ENCODE results near the gene CYP3A5. TPM values are rescaled to one million over a fixed set of nuclear protein-coding genes. Genes with fewer than 3 reads are reported as not detected.

The CYP3A5 gene
- total RNA-seq, 1 experiment from 2014 or later = 2.0 TPM

DNA sequence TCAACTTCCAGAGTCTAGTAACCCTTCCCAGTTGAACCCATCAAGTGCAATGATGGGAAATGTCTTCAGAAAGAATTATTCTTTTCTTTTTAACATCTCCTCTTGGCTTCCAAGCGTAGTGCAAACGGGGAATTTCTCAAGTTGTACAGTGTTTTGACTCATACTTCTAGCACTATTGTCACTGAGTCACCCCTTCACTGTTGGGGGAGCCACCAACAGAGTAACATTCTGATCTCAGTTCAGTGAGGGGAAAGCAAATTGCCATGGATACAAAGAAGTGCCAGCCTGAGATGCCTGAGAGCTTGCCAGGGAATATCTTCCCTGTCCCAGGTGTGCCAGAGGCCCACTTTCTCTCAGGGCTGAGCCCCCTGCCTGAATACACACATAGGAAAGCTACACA is 31.0 kb downstream of the CYP3A5 start:
- Histone ChIP-seq H3K9me3 (ENCODE audit: insufficient read depth, low read depth) (no peaks in the 10 kb centered on the region), H3K27me3 (ENCODE audit: insufficient read depth, low read depth) (no peaks in the 10 kb centered on the region), H3K27ac (no peak overlapping the region), H3K4me2 (no peak overlapping the region), H3K4me1 (replicated peaks; ENCODE audit: insufficient read depth) (no peaks in the 10 kb centered on the region), H3F3A (ENCODE audit: insufficient read depth, low read depth) (no peaks in the 10 kb centered on the region), H3K4me3 (no peak overlapping the region), H2AFZ (no peak overlapping the region), H3K36me3 (ENCODE audit: low read depth) (no peaks in the 10 kb centered on the region), H4K20me1 (ENCODE audit: insufficient read depth) (no peaks in the 10 kb centered on the region), H3K79me2 (ENCODE audit: low read depth) (no peaks in the 10 kb centered on the region), H3K9me2 (ENCODE audit: insufficient read depth) (no peaks in the 10 kb centered on the region)
- intact Hi-C loops (cut with micrococcal nuclease; ENCODE audit: unreplicated experiment) = no loop called here
- no TSS peak for BruUV-seq (replicated peaks)
- DNase-seq = no peak
- TF ChIP-seq EZH2 (IDR thresholded peaks at IDR 0.05; ENCODE audit: low read depth) = no peak
- TF ChIP-seq, protein P1, sequence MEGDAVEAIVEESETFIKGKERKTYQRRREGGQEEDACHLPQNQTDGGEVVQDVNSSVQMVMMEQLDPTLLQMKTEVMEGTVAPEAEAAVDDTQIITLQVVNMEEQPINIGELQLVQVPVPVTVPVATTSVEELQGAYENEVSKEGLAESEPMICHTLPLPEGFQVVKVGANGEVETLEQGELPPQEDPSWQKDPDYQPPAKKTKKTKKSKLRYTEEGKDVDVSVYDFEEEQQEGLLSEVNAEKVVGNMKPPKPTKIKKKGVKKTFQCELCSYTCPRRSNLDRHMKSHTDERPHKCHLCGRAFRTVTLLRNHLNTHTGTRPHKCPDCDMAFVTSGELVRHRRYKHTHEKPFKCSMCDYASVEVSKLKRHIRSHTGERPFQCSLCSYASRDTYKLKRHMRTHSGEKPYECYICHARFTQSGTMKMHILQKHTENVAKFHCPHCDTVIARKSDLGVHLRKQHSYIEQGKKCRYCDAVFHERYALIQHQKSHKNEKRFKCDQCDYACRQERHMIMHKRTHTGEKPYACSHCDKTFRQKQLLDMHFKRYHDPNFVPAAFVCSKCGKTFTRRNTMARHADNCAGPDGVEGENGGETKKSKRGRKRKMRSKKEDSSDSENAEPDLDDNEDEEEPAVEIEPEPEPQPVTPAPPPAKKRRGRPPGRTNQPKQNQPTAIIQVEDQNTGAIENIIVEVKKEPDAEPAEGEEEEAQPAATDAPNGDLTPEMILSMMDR (conservative IDR thresholded peaks at IDR 0.05) = no peak
- ChIA-PET POLR2A (ENCODE audit: unreplicated experiment) (no interaction called here), CTCF (no interaction called here)

DNA sequence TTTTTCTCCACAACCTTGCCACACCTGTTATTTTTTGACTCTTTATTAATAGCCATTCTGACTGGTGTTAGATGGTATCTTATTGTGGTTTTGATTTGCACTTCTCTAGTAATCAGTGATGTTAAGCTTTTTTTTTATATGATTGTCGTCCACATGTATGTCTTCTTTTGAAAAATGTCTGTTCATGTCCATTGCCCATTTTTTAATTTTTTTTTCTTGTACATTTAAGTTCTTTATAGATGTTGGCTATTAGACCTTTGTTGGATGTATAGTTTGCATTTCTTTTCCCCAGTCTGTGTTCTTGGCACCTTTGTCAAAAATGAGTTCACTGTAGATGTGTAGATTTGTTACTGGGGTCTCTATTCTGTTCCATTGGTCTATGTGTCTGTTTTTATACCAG is 34.2 kb downstream of the CYP3A5 start:
- no TSS peak for BruUV-seq (replicated peaks)
- no peak overlapping the region for H3K27ac ChIP-seq
- H3K79me2 ChIP-seq (ENCODE audit: low read depth) = no peaks in the 10 kb centered on the region
- CTCF ChIA-PET = no interaction called here
- POLR2A ChIA-PET (ENCODE audit: unreplicated experiment) = no interaction called here
- H3F3A ChIP-seq (ENCODE audit: insufficient read depth, low read depth) = no peaks in the 10 kb centered on the region
- H3K9me2 ChIP-seq (ENCODE audit: insufficient read depth) = no peaks in the 10 kb centered on the region
- H3K4me1 ChIP-seq (replicated peaks; ENCODE audit: insufficient read depth) = no peaks in the 10 kb centered on the region
- intact Hi-C loops (cut with micrococcal nuclease; ENCODE audit: unreplicated experiment) = no loop called here
- H3K36me3 ChIP-seq (ENCODE audit: low read depth) = no peaks in the 10 kb centered on the region
- no peak for DNase-seq
- no peaks in the 10 kb centered on the region for H3K27me3 ChIP-seq (ENCODE audit: insufficient read depth, low read depth)
- H4K20me1 ChIP-seq (ENCODE audit: insufficient read depth) = no peaks in the 10 kb centered on the region
- no peak overlapping the region for H3K4me2 ChIP-seq
- no peak overlapping the region for H3K4me3 ChIP-seq
- H3K9me3 ChIP-seq (ENCODE audit: insufficient read depth, low read depth) = no peaks in the 10 kb centered on the region
- H2AFZ ChIP-seq = no peak overlapping the region
- no peak for TF ChIP-seq EZH2 (IDR thresholded peaks at IDR 0.05; ENCODE audit: low read depth)
- TF ChIP-seq, protein P1 (conservative IDR thresholded peaks at IDR 0.05) = no peak

DNA sequence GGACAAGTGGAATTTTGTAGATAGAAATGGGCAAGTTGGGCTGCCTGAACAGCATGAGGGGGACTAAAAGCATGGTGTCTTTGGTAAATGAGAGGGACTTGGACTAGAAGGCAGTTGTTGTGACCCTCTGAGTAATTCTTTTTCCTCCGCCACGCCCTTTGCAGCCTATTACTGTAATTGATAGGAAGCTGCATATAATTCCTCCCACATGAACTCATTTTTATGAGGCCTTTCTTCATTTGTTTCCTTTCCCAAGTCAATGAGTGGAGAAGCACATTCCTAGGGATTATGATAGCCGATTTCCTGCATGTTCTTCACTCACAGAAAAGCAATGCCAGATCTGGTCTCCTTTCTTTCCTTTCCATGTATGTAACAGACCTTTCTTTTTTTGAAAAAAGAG is 35.4 kb downstream of the CYP3A5 start:
- Histone ChIP-seq H3K36me3 (ENCODE audit: low read depth) (no peaks in the 10 kb centered on the region), H3K27ac (no peak overlapping the region), H3K27me3 (ENCODE audit: insufficient read depth, low read depth) (no peaks in the 10 kb centered on the region), H3K79me2 (ENCODE audit: low read depth) (no peaks in the 10 kb centered on the region), H4K20me1 (ENCODE audit: insufficient read depth) (no peaks in the 10 kb centered on the region), H3K4me3 (no peak overlapping the region), H3K4me1 (replicated peaks; ENCODE audit: insufficient read depth) (no peaks in the 10 kb centered on the region), H2AFZ (no peak overlapping the region), H3K9me3 (ENCODE audit: insufficient read depth, low read depth) (no peaks in the 10 kb centered on the region), H3K9me2 (ENCODE audit: insufficient read depth) (no peaks in the 10 kb centered on the region), H3K4me2 (no peak overlapping the region), H3F3A (ENCODE audit: insufficient read depth, low read depth) (no peaks in the 10 kb centered on the region)
- intact Hi-C loops (cut with micrococcal nuclease; ENCODE audit: unreplicated experiment) = no loop called here
- TF ChIP-seq, protein P1 (conservative IDR thresholded peaks at IDR 0.05) = no peak
- no peak for TF ChIP-seq EZH2 (IDR thresholded peaks at IDR 0.05; ENCODE audit: low read depth)
- CTCF ChIA-PET = no interaction called here
- DNase-seq = no peak
- no TSS peak for BruUV-seq (replicated peaks)
- POLR2A ChIA-PET (ENCODE audit: unreplicated experiment) = no interaction called here
